ENCODE results near the gene TLCD5. TPM values are rescaled to one million over a fixed set of nuclear protein-coding genes. Genes with fewer than 3 reads are reported as not detected.

The TLCD5 gene
- total and polyA plus RNA-seq, 2 experiments from 2014 or later, result 8.7 to 9.0 TPM

- Histone ChIP-seq H3K4me3 (no peak overlapping the region), H3K4me1 (ENCODE audit: insufficient read depth) (peaks cover 25% of the 10 kb centered on the region), H3K4me2 (peak overlapping the region; percentile 25), H3K9me2 (replicated peaks; ENCODE audit: insufficient read depth) (no peaks in the 10 kb centered on the region), H3K27ac (peak overlapping the region; percentile 56), H2AFZ (no peak overlapping the region), H4K20me1 (ENCODE audit: insufficient read depth, poor library complexity, severe bottlenecking) (no peaks in the 10 kb centered on the region), H3K36me3 (replicated peaks; ENCODE audit: insufficient read depth, low read depth) (no peaks in the 10 kb centered on the region), H3K27me3 (no peaks in the 10 kb centered on the region), H3K79me2 (no peaks in the 10 kb centered on the region), H3K9me3 (ENCODE audit: low read depth) (no peaks in the 10 kb centered on the region)
- TF ChIP-seq EZH2 (IDR thresholded peaks at IDR 0.05; ENCODE audit: borderline replicate concordance), result no peak
- no peak for TF ChIP-seq EZH2phosphoT487 (IDR thresholded peaks at IDR 0.05; ENCODE audit: low read depth, severe bottlenecking, unreplicated experiment)
- TF ChIP-seq CTCF (IDR thresholded peaks at IDR 0.05; ENCODE audit: poor library complexity), result no peak
- DNase-seq (ENCODE audit: low spot score), result no peak
- 40% methylated on average over 2 of the region's 2 CpGs for WGBS (ENCODE audit: low lambda C conversion rate, missing lambda C conversion rate)
Observed at GRCh38 chr11:120331301-120331996, 6.3 kb downstream of the TLCD5 start.

- Histone ChIP-seq H2AFZ (no peak overlapping the region), H3K4me2 (no peak overlapping the region), H3K9me2 (replicated peaks; ENCODE audit: insufficient read depth) (no peaks in the 10 kb centered on the region), H3K27ac (no peak overlapping the region), H3K9me3 (ENCODE audit: low read depth) (no peaks in the 10 kb centered on the region), H3K4me1 (ENCODE audit: insufficient read depth) (peaks cover 13% of the 10 kb centered on the region), H3K36me3 (replicated peaks; ENCODE audit: insufficient read depth, low read depth) (no peaks in the 10 kb centered on the region), H3K4me3 (no peak overlapping the region), H4K20me1 (ENCODE audit: insufficient read depth, poor library complexity, severe bottlenecking) (peaks cover 11% of the 10 kb centered on the region), H3K79me2 (peaks cover 14% of the 10 kb centered on the region), H3K27me3 (no peaks in the 10 kb centered on the region)
- 96% methylated on average over 5 of the region's 5 CpGs for WGBS (ENCODE audit: low lambda C conversion rate, missing lambda C conversion rate)
- no peak for TF ChIP-seq EZH2 (IDR thresholded peaks at IDR 0.05; ENCODE audit: borderline replicate concordance)
- TF ChIP-seq CTCF (IDR thresholded peaks at IDR 0.05; ENCODE audit: poor library complexity), result no peak
- TF ChIP-seq EZH2phosphoT487 (IDR thresholded peaks at IDR 0.05; ENCODE audit: low read depth, severe bottlenecking, unreplicated experiment), result no peak
- DNase-seq (ENCODE audit: low spot score), result no peak
Observed at GRCh38 chr11:120332822-120333716, 8.0 kb downstream of the TLCD5 start.

GRCh38 chr11:120333801-120334200 lies 8.7 kb downstream of the TLCD5 start:
- Histone ChIP-seq H3K4me3 (no peak overlapping the region), H3K4me2 (no peak overlapping the region), H3K4me1 (ENCODE audit: insufficient read depth) (peaks cover 17% of the 10 kb centered on the region), H3K36me3 (replicated peaks; ENCODE audit: insufficient read depth, low read depth) (no peaks in the 10 kb centered on the region), H3K27me3 (no peaks in the 10 kb centered on the region), H3K27ac (no peak overlapping the region), H3K9me3 (ENCODE audit: low read depth) (no peaks in the 10 kb centered on the region), H3K79me2 (peaks cover 21% of the 10 kb centered on the region), H3K9me2 (replicated peaks; ENCODE audit: insufficient read depth) (no peaks in the 10 kb centered on the region), H2AFZ (no peak overlapping the region), H4K20me1 (ENCODE audit: insufficient read depth, poor library complexity, severe bottlenecking) (peaks cover 18% of the 10 kb centered on the region)
- no peak for DNase-seq (ENCODE audit: low spot score)
- TF ChIP-seq EZH2phosphoT487 (IDR thresholded peaks at IDR 0.05; ENCODE audit: low read depth, severe bottlenecking, unreplicated experiment) (no peak), CTCF (IDR thresholded peaks at IDR 0.05; ENCODE audit: poor library complexity) (no peak), EZH2 (IDR thresholded peaks at IDR 0.05; ENCODE audit: borderline replicate concordance) (no peak)
- WGBS (ENCODE audit: low lambda C conversion rate, missing lambda C conversion rate), result 93% methylated on average over 1 of the region's 1 CpG

Data from hepatocyte (in vitro differentiated cells).